Daoy (cell line): ENCODE data around the gene PMFBP1. TPM values are rescaled to one million over a fixed set of nuclear protein-coding genes. Genes with fewer than 3 reads are reported as not detected.

Source experiments
- total RNA-seq: library from RNA; depleted of rRNA; stranded (reverse); fragments of >200 nt; shearing (Covaris generic); gene quantifications from 2 replicates; pipeline ENCODE4 v1.2.3, GENCODE V29; 2014; rRNA removed

Gene PMFBP1
- total RNA-seq, 1 experiment from 2014 or later, result under 0.01 TPM

Other genes starting within 250 kb of the PMFBP1 start
- gene PKD1L3, start 171.8 kb downstream of the PMFBP1 start, total RNA-seq, result not detected in 2 replicates
- gene DHODH, start 163.4 kb downstream of the PMFBP1 start, total RNA-seq, result 8.4 and 9.1 TPM in 2 replicates
- not detected in 2 replicates for gene HP, start 117.7 kb downstream of the PMFBP1 start, total RNA-seq
- gene HPR, start 108.9 kb downstream of the PMFBP1 start, total RNA-seq, result not detected in 2 replicates
- gene TXNL4B, start 78.5 kb downstream of the PMFBP1 start, total RNA-seq, result 24.2 and 29.4 TPM in 2 replicates
- 47.9 and 70.0 TPM in 2 replicates for gene DHX38, start 78.3 kb downstream of the PMFBP1 start, total RNA-seq